Panc1 (cell line): ENCODE data around the gene ROBO2. TPM values are rescaled to one million over a fixed set of nuclear protein-coding genes. Genes with fewer than 3 reads are reported as not detected.

Experiments
- ATAC-seq: fragments of 200-7000 bp; cut with Tn5 transposase; 2 replicates; pipeline ENCODE4 v1.9.1; 2020; ENCODE audit warnings: mild to moderate bottlenecking, moderate library complexity
- BruUV-seq: library from RNA; stranded (reverse); fragments of 400-500 nt; replicated peaks from 2 replicates; lab custom pipeline; 2021; lab: Mats Ljungman, UMichigan
- CTCF ChIA-PET: fragments of 300-600 bp; sonication (Branson Sonifier 250); formaldehyde crosslinking; loops from one replicate; lab custom pipeline; 2022; ENCODE audit warnings: antibody characterized with exemption; lab: Charles Lee
- POLR2A ChIA-PET: fragments of 300-600 bp; sonication (Branson Sonifier 250); formaldehyde crosslinking; loops from one replicate; lab custom pipeline; 2022; ENCODE audit warnings: antibody characterized with exemption; lab: Charles Lee
- DNase-seq: peaks from one replicate; pipeline ENCODE4 v3.0.0-alpha.2; 2010; ENCODE audit warnings: low read depth, low spot score
- H3K27ac ChIP-seq: 2 replicates; pipeline ENCODE4 v1.5.1; 2011; ENCODE audit warnings: mild to moderate bottlenecking, low read length, inconsistent platforms
- H3K27me3 ChIP-seq: fragments of 200-500 bp; sonication (Bioruptor generic); 2 replicates; pipeline ENCODE4 v1.6.0; 2014; ENCODE audit warnings: low read length, inconsistent platforms; ENCODE audit not compliant: control insufficient read depth, insufficient read depth
- H3K36me3 ChIP-seq: fragments of 200-500 bp; sonication (Bioruptor generic); 2 replicates; pipeline ENCODE4 v1.5.1; 2014; ENCODE audit warnings: inconsistent platforms, mild to moderate bottlenecking, low read length, moderate library complexity; ENCODE audit not compliant: control insufficient read depth, insufficient read depth
- H3K4me1 ChIP-seq: 2 replicates; pipeline ENCODE4 v1.5.1; 2011; ENCODE audit warnings: inconsistent platforms, mild to moderate bottlenecking, low read length, moderate library complexity; ENCODE audit not compliant: control insufficient read depth, insufficient read depth
- H3K4me3 ChIP-seq, 2 experiments: 2 replicates each; pipeline ENCODE4 v1.5.1; 2011 to 2012; ENCODE audit warnings: low read depth in 2 of 2, low read length in 2 of 2, mild to moderate bottlenecking in 2 of 2, inconsistent platforms in 1 of 2, moderate library complexity in 1 of 2
- H3K9me3 ChIP-seq: fragments of 200-500 bp; sonication (Bioruptor generic); 2 replicates; pipeline ENCODE4 v1.5.1; 2014; ENCODE audit warnings: low read depth, mild to moderate bottlenecking, inconsistent platforms, low read length, moderate library complexity; ENCODE audit not compliant: control insufficient read depth, insufficient read depth
- POLR2AphosphoS5 ChIP-seq: IDR thresholded peaks from 2 replicates; pipeline ENCODE4 v1.6.1; 2012; ENCODE audit warnings: mild to moderate bottlenecking, low read depth, low read length, moderate library complexity
- SIN3A ChIP-seq: IDR thresholded peaks from 2 replicates; pipeline ENCODE4 v1.6.1; 2012; ENCODE audit warnings: low read depth, mild to moderate bottlenecking, low read length, moderate library complexity, borderline replicate concordance; ENCODE audit not compliant: insufficient read depth
- TCF7L2 ChIP-seq: IDR thresholded peaks from 2 replicates; pipeline ENCODE4 v1.6.1; 2011; ENCODE audit warnings: mild to moderate bottlenecking, low read depth, low read length, inconsistent platforms
- in situ Hi-C: cut with HindIII; loops from 2 replicates; pipeline ENCODE4 v1.10.0; 2016; ENCODE audit warnings: low sequenced_read_pairs, low pct_unique_long_range_greater_than_20kb
- intact Hi-C: fragments of 100-400 bp; cut with micrococcal nuclease; formaldehyde crosslinking; loops from one replicate; pipeline ENCODE4 v1.10.0; 2022; ENCODE audit not compliant: unreplicated experiment
- total RNA-seq: library from RNA; stranded (reverse); gene quantifications from one replicate; pipeline ENCODE4 v1.2.1, GENCODE V29; 2021; ENCODE audit not compliant: unreplicated experiment
- TF ChIP-seq, protein P1 (sequence below): fragments of 450-650 bp; IDR thresholded peaks from 2 replicates; pipeline ENCODE4 v1.5.1; 2017; ENCODE audit warnings: mild to moderate bottlenecking
- TF ChIP-seq, protein P2 (sequence below), 2 experiments: IDR thresholded peaks; 2 replicates each; pipeline ENCODE4 v1.6.1; 2011 to 2012; ENCODE audit warnings: low read depth in 2 of 2, control low read depth in 1 of 2, low read length in 1 of 2, mild to moderate bottlenecking in 1 of 2, moderate library complexity in 1 of 2; ENCODE audit not compliant: insufficient read depth in 1 of 2

The ROBO2 gene
- total RNA-seq, 1 experiment from 2014 or later, result 1.3 TPM

DNA sequence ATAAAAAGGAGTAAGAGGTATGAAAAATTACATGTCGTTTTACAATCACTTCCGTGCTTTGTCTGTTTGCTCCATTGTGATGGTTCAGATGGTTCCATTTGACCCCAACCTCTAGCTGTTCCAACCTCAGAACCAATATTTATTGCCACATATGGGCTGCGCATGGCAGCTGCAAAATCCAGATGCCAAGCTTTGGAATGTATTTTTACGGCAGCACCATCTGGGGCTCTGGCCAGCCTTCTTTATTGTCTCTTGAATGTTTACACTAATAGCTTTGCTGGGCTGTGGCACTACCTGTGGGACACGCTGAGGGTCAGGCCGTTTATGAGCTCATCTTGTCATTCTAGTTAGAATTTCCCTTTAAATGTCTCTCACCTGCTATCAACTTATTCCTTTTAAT lies 219.8 kb downstream of the ROBO2 start:
- no peaks in the 10 kb centered on the region for H3K4me1 ChIP-seq
- intact Hi-C loops (no loop called here), in situ Hi-C loops (no loop called here)
- POLR2A ChIA-PET, result no interaction called here
- no peak overlapping the region for H3K27ac ChIP-seq
- TF ChIP-seq, protein P1, sequence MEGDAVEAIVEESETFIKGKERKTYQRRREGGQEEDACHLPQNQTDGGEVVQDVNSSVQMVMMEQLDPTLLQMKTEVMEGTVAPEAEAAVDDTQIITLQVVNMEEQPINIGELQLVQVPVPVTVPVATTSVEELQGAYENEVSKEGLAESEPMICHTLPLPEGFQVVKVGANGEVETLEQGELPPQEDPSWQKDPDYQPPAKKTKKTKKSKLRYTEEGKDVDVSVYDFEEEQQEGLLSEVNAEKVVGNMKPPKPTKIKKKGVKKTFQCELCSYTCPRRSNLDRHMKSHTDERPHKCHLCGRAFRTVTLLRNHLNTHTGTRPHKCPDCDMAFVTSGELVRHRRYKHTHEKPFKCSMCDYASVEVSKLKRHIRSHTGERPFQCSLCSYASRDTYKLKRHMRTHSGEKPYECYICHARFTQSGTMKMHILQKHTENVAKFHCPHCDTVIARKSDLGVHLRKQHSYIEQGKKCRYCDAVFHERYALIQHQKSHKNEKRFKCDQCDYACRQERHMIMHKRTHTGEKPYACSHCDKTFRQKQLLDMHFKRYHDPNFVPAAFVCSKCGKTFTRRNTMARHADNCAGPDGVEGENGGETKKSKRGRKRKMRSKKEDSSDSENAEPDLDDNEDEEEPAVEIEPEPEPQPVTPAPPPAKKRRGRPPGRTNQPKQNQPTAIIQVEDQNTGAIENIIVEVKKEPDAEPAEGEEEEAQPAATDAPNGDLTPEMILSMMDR, result no peak
- TF ChIP-seq SIN3A (no peak), TCF7L2 (no peak)
- no peak for DNase-seq
- ATAC-seq, result no peak
- CTCF ChIA-PET, result no interaction called here
- BruUV-seq, result no TSS peak
- no peak overlapping the region for H3K4me3 ChIP-seq
- H3K9me3 ChIP-seq, result no peaks in the 10 kb centered on the region
- no peaks in the 10 kb centered on the region for H3K36me3 ChIP-seq
- H3K27me3 ChIP-seq, result no peaks in the 10 kb centered on the region

DNA sequence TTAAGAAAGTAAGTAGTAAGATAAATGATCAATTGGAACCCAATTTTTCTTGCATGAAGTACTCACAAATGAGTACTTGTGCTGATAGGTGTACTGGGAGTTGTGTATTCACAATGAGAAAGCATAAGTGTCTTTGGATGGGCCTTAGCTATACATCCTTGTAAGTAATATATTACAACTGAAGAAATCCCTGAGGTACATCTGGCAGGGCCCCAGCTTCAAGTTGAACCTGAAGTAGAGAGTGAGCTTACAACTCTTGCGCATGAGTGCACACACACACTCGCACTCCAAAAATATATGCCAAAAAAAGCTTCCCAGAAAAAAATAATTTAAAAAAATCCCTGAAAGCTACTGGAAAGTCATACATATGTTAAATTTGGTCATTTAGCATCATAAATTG lies 222.5 kb downstream of the ROBO2 start:
- H3K4me1 ChIP-seq, result no peaks in the 10 kb centered on the region
- DNase-seq (no peak), ATAC-seq (no peak)
- H3K9me3 ChIP-seq, result no peaks in the 10 kb centered on the region
- ChIA-PET CTCF (no interaction called here), POLR2A (no interaction called here)
- H3K27me3 ChIP-seq, result no peaks in the 10 kb centered on the region
- TF ChIP-seq TCF7L2, result no peak
- TF ChIP-seq, protein P1, result no peak
- TF ChIP-seq, protein P2, sequence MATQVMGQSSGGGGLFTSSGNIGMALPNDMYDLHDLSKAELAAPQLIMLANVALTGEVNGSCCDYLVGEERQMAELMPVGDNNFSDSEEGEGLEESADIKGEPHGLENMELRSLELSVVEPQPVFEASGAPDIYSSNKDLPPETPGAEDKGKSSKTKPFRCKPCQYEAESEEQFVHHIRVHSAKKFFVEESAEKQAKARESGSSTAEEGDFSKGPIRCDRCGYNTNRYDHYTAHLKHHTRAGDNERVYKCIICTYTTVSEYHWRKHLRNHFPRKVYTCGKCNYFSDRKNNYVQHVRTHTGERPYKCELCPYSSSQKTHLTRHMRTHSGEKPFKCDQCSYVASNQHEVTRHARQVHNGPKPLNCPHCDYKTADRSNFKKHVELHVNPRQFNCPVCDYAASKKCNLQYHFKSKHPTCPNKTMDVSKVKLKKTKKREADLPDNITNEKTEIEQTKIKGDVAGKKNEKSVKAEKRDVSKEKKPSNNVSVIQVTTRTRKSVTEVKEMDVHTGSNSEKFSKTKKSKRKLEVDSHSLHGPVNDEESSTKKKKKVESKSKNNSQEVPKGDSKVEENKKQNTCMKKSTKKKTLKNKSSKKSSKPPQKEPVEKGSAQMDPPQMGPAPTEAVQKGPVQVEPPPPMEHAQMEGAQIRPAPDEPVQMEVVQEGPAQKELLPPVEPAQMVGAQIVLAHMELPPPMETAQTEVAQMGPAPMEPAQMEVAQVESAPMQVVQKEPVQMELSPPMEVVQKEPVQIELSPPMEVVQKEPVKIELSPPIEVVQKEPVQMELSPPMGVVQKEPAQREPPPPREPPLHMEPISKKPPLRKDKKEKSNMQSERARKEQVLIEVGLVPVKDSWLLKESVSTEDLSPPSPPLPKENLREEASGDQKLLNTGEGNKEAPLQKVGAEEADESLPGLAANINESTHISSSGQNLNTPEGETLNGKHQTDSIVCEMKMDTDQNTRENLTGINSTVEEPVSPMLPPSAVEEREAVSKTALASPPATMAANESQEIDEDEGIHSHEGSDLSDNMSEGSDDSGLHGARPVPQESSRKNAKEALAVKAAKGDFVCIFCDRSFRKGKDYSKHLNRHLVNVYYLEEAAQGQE (IDR thresholded peaks at IDR 0.05; ENCODE audit: insufficient read depth in 1 of 2, low read depth in 2 of 2, low read length in 1 of 2), result no peak
- no peak overlapping the region for H3K4me3 ChIP-seq
- H3K36me3 ChIP-seq, result no peaks in the 10 kb centered on the region
- BruUV-seq, result no TSS peak
- in situ Hi-C loops, result no loop called here
- no peak overlapping the region for H3K27ac ChIP-seq
- intact Hi-C loops, result no loop called here

DNA sequence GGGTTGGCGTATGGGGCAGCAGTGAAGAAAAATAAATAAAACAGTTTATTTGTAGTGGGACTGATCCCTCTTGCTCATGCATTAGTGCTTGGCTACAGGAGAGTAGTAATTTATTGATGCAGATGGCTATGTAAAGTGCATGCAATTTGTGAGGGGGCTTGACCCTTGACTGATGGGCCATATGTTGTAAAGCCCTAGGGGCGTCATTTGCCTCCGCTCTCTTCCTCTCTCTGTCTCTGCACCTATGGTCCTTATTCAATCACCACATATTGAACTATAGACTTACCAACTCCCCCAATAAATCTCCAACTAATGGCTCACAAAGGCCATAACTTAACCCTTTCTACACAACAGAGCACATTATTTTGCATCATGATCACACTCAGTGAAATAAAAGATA lies 227.7 kb downstream of the ROBO2 start:
- TF ChIP-seq, protein P1, result no peak
- TF ChIP-seq POLR2AphosphoS5 (no peak), TCF7L2 (no peak), SIN3A (no peak)
- TF ChIP-seq, protein P2 (IDR thresholded peaks at IDR 0.05; ENCODE audit: insufficient read depth in 1 of 2, low read depth in 2 of 2, low read length in 1 of 2), result no peak

More for the DNA sequence above, 227.7 kb downstream of the ROBO2 start:
- CTCF ChIA-PET, result no interaction called here
- intact Hi-C loops (no loop called here), in situ Hi-C loops (no loop called here)
- no peaks in the 10 kb centered on the region for H3K4me1 ChIP-seq
- H3K4me3 ChIP-seq, result no peak overlapping the region
- H3K27ac ChIP-seq, result no peak overlapping the region
- no peaks in the 10 kb centered on the region for H3K36me3 ChIP-seq
- DNase-seq, result no peak
- H3K27me3 ChIP-seq, result no peaks in the 10 kb centered on the region
- BruUV-seq, result no TSS peak
- POLR2A ChIA-PET, result no interaction called here
- H3K9me3 ChIP-seq, result no peaks in the 10 kb centered on the region
- no peak for ATAC-seq
